ENCODE measurements around the gene DYRK3.

DYRK3 gene

DNA sequence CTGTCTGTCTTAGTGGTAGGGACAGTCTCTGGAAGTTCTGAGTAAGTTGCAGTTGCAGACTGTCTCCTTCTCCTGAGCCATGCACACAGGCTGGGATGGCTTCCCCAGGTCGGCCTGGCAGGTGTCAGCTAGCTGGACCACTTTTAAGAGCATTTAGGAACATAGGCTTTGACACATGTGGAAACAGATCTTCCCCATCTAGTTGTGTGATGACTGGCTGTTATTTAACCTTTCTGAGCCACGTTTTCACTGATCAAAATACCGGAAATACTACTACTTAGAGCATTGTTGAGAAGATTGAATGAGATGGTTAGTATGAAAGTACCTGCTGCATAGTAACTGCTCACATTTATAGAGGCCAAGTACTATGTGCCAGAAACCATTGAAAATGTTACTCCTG, 43.2 kb downstream of the DYRK3 start:
- Histone ChIP-seq H3K36me3 (ENCODE audit: control insufficient read depth in 2 of 2, insufficient read depth in 1 of 2, low read length in 2 of 2) (no peaks in the 10 kb centered on the region), H3K4me1 (ENCODE audit: control insufficient read depth, insufficient read depth, low read length) (no peaks in the 10 kb centered on the region), H3K27ac (ENCODE audit: extremely low read depth, low read depth, low read length) (no peak overlapping the region), H3K9me3 (ENCODE audit: control insufficient read depth, insufficient read depth, low read depth, low read length) (no peaks in the 10 kb centered on the region), H3K4me3 (ENCODE audit: low read depth, low read length) (no peak overlapping the region)
- CTCF ChIA-PET, result interaction anchor here (2.7 kb wide), 1 partner anchor 15 kb away, joined by 9 read pairs; no protein-coding TSS in a partner anchor
- POLR2A ChIA-PET, result no interaction called here
- TF ChIP-seq ZNF169 (tag by site-specific recombination; IDR thresholded peaks at IDR 0.05), result no peak
- TF ChIP-seq ZNF596 (tag by site-specific recombination; IDR thresholded peaks at IDR 0.05), result no peak

DNA sequence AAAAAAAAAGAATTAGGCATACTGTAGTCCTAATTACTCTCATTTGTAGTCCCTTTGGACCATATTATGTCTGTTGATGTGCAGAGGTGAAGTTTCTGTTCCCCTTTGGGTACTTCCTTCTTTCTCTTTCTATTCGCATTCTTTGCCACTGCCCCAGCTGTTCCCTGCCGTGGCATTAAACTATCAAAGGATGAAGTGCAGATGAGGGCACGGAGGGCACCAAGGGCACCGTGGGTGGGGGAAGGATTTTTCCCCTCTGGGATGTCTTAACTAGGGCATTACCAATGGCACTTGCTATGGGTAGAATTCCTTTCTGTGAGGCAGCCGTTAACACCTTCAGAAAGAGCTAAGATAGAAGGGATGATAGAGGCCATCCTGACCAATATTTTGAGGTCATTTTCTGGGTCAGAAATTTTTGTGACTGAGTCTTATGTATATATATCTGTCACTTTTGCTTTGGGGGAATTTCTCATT, 44.4 kb downstream of the DYRK3 start:
- POLR2A ChIA-PET, result no interaction called here
- Histone ChIP-seq H3K27ac (ENCODE audit: extremely low read depth, low read depth, low read length) (no peak overlapping the region), H3K4me1 (ENCODE audit: control insufficient read depth, insufficient read depth, low read length) (no peaks in the 10 kb centered on the region), H3K4me3 (ENCODE audit: low read depth, low read length) (no peak overlapping the region), H3K9me3 (ENCODE audit: control insufficient read depth, insufficient read depth, low read depth, low read length) (no peaks in the 10 kb centered on the region), H3K36me3 (ENCODE audit: control insufficient read depth in 2 of 2, insufficient read depth in 1 of 2, low read length in 2 of 2) (no peaks in the 10 kb centered on the region)
- no peak for TF ChIP-seq ZNF830 (tag by site-specific recombination; IDR thresholded peaks at IDR 0.05; ENCODE audit: low read depth)
- no peak for TF ChIP-seq GLI4 (tag by site-specific recombination; IDR thresholded peaks at IDR 0.05)
- TF ChIP-seq ZNF521 (tag by site-specific recombination; IDR thresholded peaks at IDR 0.05), result no peak
- TF ChIP-seq ZSCAN23 (tag by site-specific recombination; IDR thresholded peaks at IDR 0.05), result no peak
- TF ChIP-seq GLIS2 (tag by site-specific recombination; IDR thresholded peaks at IDR 0.05), result no peak
- TF ChIP-seq TRIM28 (IDR thresholded peaks at IDR 0.05; ENCODE audit: borderline replicate concordance, low read length), result no peak
- no peak for TF ChIP-seq ZNF600 (tag by site-specific recombination; IDR thresholded peaks at IDR 0.05)
- no peak for TF ChIP-seq ZNF138 (tag by site-specific recombination; IDR thresholded peaks at IDR 0.05; ENCODE audit: borderline replicate concordance)
- no peak for TF ChIP-seq TCF7L2 (IDR thresholded peaks at IDR 0.05; ENCODE audit: borderline replicate concordance, low read depth, low read length)
- no peak for TF ChIP-seq ZNF394 (tag by site-specific recombination; IDR thresholded peaks at IDR 0.05; ENCODE audit: borderline replicate concordance)
- no peak for TF ChIP-seq ZNF654 (tag by site-specific recombination; IDR thresholded peaks at IDR 0.05; ENCODE audit: low read depth)
- no peak for TF ChIP-seq ZNF248 (tag by site-specific recombination; IDR thresholded peaks at IDR 0.05)
- TF ChIP-seq, protein P1, sequence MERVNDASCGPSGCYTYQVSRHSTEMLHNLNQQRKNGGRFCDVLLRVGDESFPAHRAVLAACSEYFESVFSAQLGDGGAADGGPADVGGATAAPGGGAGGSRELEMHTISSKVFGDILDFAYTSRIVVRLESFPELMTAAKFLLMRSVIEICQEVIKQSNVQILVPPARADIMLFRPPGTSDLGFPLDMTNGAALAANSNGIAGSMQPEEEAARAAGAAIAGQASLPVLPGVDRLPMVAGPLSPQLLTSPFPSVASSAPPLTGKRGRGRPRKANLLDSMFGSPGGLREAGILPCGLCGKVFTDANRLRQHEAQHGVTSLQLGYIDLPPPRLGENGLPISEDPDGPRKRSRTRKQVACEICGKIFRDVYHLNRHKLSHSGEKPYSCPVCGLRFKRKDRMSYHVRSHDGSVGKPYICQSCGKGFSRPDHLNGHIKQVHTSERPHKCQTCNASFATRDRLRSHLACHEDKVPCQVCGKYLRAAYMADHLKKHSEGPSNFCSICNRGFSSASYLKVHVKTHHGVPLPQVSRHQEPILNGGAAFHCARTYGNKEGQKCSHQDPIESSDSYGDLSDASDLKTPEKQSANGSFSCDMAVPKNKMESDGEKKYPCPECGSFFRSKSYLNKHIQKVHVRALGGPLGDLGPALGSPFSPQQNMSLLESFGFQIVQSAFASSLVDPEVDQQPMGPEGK (tag by site-specific recombination; IDR thresholded peaks at IDR 0.05), result no peak
- CTCF ChIA-PET, result interaction anchor here (0.6 to 2.7 kb wide), 2 partner anchors 16 to 198 kb away, joined by 3 to 9 read pairs; no protein-coding TSS in a partner anchor

DNA sequence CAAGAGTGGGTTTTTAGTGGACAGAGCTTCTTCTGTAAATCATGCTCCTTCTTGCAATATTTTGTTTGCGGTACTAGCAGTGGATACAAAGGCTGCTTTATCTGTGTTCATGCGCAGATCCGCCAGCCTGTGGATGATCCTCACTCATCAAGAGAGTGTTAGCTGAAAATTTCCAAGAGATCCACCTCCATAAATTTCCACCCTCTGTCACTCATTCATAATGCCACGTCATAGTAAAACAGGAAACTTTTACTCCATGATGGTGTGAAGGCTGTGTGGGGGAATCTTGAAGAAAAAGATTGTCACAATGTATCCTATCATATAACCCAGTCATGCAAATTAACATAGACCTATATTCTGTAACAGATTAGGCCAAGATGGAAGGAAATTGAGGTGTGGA, 44.9 kb downstream of the DYRK3 start:
- ChIA-PET CTCF (interaction anchor here (2.7 kb wide), 1 partner anchor 16 kb away, joined by 9 read pairs; no protein-coding TSS in a partner anchor), POLR2A (no interaction called here)
- TF ChIP-seq, protein P2, sequence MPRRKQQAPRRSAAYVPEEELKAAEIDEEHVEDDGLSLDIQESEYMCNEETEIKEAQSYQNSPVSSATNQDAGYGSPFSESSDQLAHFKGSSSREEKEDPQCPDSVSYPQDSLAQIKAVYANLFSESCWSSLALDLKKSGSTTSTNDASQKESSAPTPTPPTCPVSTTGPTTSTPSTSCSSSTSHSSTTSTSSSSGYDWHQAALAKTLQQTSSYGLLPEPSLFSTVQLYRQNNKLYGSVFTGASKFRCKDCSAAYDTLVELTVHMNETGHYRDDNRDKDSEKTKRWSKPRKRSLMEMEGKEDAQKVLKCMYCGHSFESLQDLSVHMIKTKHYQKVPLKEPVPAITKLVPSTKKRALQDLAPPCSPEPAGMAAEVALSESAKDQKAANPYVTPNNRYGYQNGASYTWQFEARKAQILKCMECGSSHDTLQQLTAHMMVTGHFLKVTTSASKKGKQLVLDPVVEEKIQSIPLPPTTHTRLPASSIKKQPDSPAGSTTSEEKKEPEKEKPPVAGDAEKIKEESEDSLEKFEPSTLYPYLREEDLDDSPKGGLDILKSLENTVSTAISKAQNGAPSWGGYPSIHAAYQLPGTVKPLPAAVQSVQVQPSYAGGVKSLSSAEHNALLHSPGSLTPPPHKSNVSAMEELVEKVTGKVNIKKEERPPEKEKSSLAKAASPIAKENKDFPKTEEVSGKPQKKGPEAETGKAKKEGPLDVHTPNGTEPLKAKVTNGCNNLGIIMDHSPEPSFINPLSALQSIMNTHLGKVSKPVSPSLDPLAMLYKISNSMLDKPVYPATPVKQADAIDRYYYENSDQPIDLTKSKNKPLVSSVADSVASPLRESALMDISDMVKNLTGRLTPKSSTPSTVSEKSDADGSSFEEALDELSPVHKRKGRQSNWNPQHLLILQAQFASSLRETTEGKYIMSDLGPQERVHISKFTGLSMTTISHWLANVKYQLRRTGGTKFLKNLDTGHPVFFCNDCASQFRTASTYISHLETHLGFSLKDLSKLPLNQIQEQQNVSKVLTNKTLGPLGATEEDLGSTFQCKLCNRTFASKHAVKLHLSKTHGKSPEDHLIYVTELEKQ (tag by site-specific recombination; IDR thresholded peaks at IDR 0.05; ENCODE audit: borderline replicate concordance), result no peak
- TF ChIP-seq, protein P3, sequence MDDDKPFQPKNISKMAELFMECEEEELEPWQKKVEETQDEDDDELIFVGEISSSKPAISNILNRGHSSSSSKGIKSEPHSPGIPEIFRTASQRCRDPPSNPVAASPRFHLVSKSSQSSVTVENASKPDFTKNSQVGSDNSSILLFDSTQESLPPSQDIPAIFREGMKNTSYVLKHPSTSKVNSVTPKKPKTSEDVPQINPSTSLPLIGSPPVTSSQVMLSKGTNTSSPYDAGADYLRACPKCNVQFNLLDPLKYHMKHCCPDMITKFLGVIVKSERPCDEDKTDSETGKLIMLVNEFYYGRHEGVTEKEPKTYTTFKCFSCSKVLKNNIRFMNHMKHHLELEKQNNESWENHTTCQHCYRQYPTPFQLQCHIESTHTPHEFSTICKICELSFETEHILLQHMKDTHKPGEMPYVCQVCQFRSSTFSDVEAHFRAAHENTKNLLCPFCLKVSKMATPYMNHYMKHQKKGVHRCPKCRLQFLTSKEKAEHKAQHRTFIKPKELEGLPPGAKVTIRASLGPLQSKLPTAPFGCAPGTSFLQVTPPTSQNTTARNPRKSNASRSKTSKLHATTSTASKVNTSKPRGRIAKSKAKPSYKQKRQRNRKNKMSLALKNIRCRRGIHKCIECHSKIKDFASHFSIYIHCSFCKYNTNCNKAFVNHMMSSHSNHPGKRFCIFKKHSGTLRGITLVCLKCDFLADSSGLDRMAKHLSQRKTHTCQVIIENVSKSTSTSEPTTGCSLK (tag by site-specific recombination; IDR thresholded peaks at IDR 0.05), result no peak
- no peak for TF ChIP-seq ZNF302 (tag by site-specific recombination; IDR thresholded peaks at IDR 0.05; ENCODE audit: low read depth)
- Histone ChIP-seq H3K4me1 (ENCODE audit: control insufficient read depth, insufficient read depth, low read length) (no peaks in the 10 kb centered on the region), H3K4me3 (ENCODE audit: low read depth, low read length) (no peak overlapping the region), H3K9me3 (ENCODE audit: control insufficient read depth, insufficient read depth, low read depth, low read length) (no peaks in the 10 kb centered on the region), H3K36me3 (ENCODE audit: control insufficient read depth in 2 of 2, insufficient read depth in 1 of 2, low read length in 2 of 2) (no peaks in the 10 kb centered on the region), H3K27ac (ENCODE audit: extremely low read depth, low read depth, low read length) (no peak overlapping the region)
